Endometrial microvascular endothelial cells (primary cell): Measurements from ENCODE around the gene ZBTB16. TPM values are rescaled to one million over a fixed set of nuclear protein-coding genes. Genes with fewer than 3 reads are reported as not detected.

Source experiments
- in situ Hi-C: cut with HindIII; loops from 2 replicates; pipeline ENCODE4 v1.10.0; 2017; ENCODE audit warnings: low sequenced_read_pairs, low pct_unique_long_range_greater_than_20kb; ENCODE audit errors: inconsistent ontology term
- total RNA-seq: library from RNA; depleted of rRNA; stranded (reverse); fragments of >200 nt; gene quantifications from one replicate; pipeline ENCODE4 v1.2.3, GENCODE V29; 2015; ENCODE audit errors: inconsistent ontology term

ZBTB16 gene
- total RNA-seq, 1 donor from 2014 or later: 25.9 TPM

- in situ Hi-C loops: no loop called here
Observed at GRCh38 chr11:114200351-114201133, 141.0 kb downstream of the ZBTB16 start.

- in situ Hi-C loops: no loop called here
Observed at GRCh38 chr11:114201219-114201618, 141.7 kb downstream of the ZBTB16 start.

- in situ Hi-C loops: no loop called here
Observed at GRCh38 chr11:114202011-114202609, 142.6 kb downstream of the ZBTB16 start.

- in situ Hi-C loops: no loop called here
Observed at GRCh38 chr11:114207096-114207495, 147.6 kb downstream of the ZBTB16 start.

- in situ Hi-C loops: no loop called here
Observed at GRCh38 chr11:114208377-114208776, 148.9 kb downstream of the ZBTB16 start.

- in situ Hi-C loops: no loop called here
Observed at GRCh38 chr11:114209343-114209742, 149.8 kb downstream of the ZBTB16 start.

- in situ Hi-C loops: no loop called here
Observed at GRCh38 chr11:114209904-114210303, 150.4 kb downstream of the ZBTB16 start.

- in situ Hi-C loops: no loop called here
Observed at GRCh38 chr11:114211444-114212121, 152.1 kb downstream of the ZBTB16 start.

- in situ Hi-C loops: no loop called here
Observed at GRCh38 chr11:114213622-114214021, 154.1 kb downstream of the ZBTB16 start.

GRCh38 chr11:114215428-114215827 is 155.9 kb downstream of the ZBTB16 start:
- in situ Hi-C loops: no loop called here

GRCh38 chr11:114215871-114216795 is 156.6 kb downstream of the ZBTB16 start:
- in situ Hi-C loops: no loop called here

- in situ Hi-C loops: no loop called here
Observed at GRCh38 chr11:114216796-114217180, 157.3 kb downstream of the ZBTB16 start.

GRCh38 chr11:114218508-114218907 is 159.0 kb downstream of the ZBTB16 start:
- in situ Hi-C loops: no loop called here

GRCh38 chr11:114219559-114220349 is 160.2 kb downstream of the ZBTB16 start:
- in situ Hi-C loops: no loop called here

GRCh38 chr11:114221037-114221436 is 161.5 kb downstream of the ZBTB16 start:
- in situ Hi-C loops: no loop called here

GRCh38 chr11:114225661-114226060 is 166.2 kb downstream of the ZBTB16 start:
- in situ Hi-C loops: no loop called here

- in situ Hi-C loops: no loop called here
Observed at GRCh38 chr11:114226356-114226755, 166.8 kb downstream of the ZBTB16 start.
